DND-41 (cell line): Measurements from ENCODE around the gene CAD.

Source experiments
- EZH2 ChIP-seq: IDR thresholded peaks from 3 replicates; pipeline ENCODE4 v1.6.1; 2012; ENCODE audit warnings: borderline replicate concordance, low read depth, mild to moderate bottlenecking, moderate library complexity, low read length, inconsistent platforms; ENCODE audit not compliant: severe bottlenecking
- TF ChIP-seq, protein P1 (sequence below): IDR thresholded peaks from 2 replicates; pipeline ENCODE4 v1.5.1; 2012; ENCODE audit warnings: borderline replicate concordance, low read length, moderate library complexity, mild to moderate bottlenecking; ENCODE audit not compliant: poor library complexity, severe bottlenecking; ENCODE audit errors: extremely low read depth

DNA sequence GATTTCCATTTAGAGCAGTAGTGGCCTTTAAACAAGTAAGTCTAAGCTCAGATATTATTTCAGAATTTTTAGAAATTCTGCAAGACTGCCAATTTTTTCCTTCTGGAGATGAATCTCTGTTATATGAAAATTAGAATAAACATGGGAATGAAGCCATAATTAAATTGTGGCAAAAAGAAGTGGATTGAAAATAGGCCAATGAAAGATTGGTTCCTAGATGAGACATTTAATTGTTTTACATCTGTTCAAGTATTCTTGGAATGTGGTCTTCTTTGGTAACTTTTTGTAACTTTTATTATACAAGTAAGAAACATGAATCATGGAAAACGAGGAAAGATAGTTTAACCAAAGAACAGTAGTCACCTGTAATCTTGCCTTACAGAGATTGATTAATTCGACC, 10.3 kb downstream of the CAD start:
- TF ChIP-seq, protein P1, sequence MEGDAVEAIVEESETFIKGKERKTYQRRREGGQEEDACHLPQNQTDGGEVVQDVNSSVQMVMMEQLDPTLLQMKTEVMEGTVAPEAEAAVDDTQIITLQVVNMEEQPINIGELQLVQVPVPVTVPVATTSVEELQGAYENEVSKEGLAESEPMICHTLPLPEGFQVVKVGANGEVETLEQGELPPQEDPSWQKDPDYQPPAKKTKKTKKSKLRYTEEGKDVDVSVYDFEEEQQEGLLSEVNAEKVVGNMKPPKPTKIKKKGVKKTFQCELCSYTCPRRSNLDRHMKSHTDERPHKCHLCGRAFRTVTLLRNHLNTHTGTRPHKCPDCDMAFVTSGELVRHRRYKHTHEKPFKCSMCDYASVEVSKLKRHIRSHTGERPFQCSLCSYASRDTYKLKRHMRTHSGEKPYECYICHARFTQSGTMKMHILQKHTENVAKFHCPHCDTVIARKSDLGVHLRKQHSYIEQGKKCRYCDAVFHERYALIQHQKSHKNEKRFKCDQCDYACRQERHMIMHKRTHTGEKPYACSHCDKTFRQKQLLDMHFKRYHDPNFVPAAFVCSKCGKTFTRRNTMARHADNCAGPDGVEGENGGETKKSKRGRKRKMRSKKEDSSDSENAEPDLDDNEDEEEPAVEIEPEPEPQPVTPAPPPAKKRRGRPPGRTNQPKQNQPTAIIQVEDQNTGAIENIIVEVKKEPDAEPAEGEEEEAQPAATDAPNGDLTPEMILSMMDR, result no peak
- TF ChIP-seq EZH2, result no peak
